ENCODE results near the gene SLC22A23. TPM values are rescaled to one million over a fixed set of nuclear protein-coding genes. Genes with fewer than 3 reads are reported as not detected.

Gene SLC22A23
- total RNA-seq, 1 experiment from 2014 or later, result 6.8 TPM

- H3K23me2 ChIP-seq (ENCODE audit: insufficient read length, low read depth, low read length, poor library complexity, severe bottlenecking), result no peaks in the 10 kb centered on the region
- TF ChIP-seq CTCF (conservative IDR thresholded peaks at IDR 0.05), result no peak
- H4K91ac ChIP-seq (ENCODE audit: insufficient read length, low read depth, low read length), result no peak overlapping the region
- H3K56ac ChIP-seq (ENCODE audit: insufficient read length, low read depth, low read length), result no peak overlapping the region
- no peak overlapping the region for H2BK15ac ChIP-seq (ENCODE audit: low read depth, low read length)
- no peak overlapping the region for H3K27ac ChIP-seq (ENCODE audit: insufficient read length, low read depth, low read length)
- no peak overlapping the region for H3T11ph ChIP-seq (ENCODE audit: low read length)
- H3K36me3 Mint-ChIP-seq (ENCODE audit: insufficient read depth in 1 of 3, low read depth in 3 of 3), result peaks cover 0 to 10% (median 0%) of the 10 kb centered on the region in 3 experiments; a peak in 5 of 7 replicates
- H2AFZ ChIP-seq (ENCODE audit: low read length), result no peak overlapping the region
- H3K27me3 Mint-ChIP-seq (ENCODE audit: low read depth), result no peaks in the 10 kb centered on the region
- H3K18ac ChIP-seq (ENCODE audit: insufficient read length, low read depth, low read length), result no peak overlapping the region
- H4K5ac ChIP-seq (ENCODE audit: insufficient read length, low read depth, low read length), result no peak overlapping the region
- H2BK20ac ChIP-seq (ENCODE audit: low read depth, low read length, poor library complexity, severe bottlenecking), result no peak overlapping the region
- DNase-seq, result no peak
- H2AK5ac ChIP-seq (ENCODE audit: insufficient read length, low read length), result no peak overlapping the region
- H3K9me3 Mint-ChIP-seq, result no peaks in the 10 kb centered on the region
- H3K4ac ChIP-seq (ENCODE audit: low read depth, low read length), result no peak overlapping the region
- H3K27me3 ChIP-seq (ENCODE audit: insufficient read depth, low read length), result no peaks in the 10 kb centered on the region
- no peaks in the 10 kb centered on the region for H3K9me3 ChIP-seq (ENCODE audit: control insufficient read depth, low read depth, low read length)
- H2BK12ac ChIP-seq (ENCODE audit: insufficient read length, low read depth, low read length), result no peak overlapping the region
- H3K9ac ChIP-seq (ENCODE audit: extremely low read depth, insufficient read length, low read length), result no peak overlapping the region
- no peak overlapping the region for H3K27ac Mint-ChIP-seq
- no peak overlapping the region for H3K14ac ChIP-seq (ENCODE audit: insufficient read depth, low read length)
- no peaks in the 10 kb centered on the region; the same call in 1 of the 2 replicates for H3K79me2 ChIP-seq (ENCODE audit: insufficient read depth, low read length)
- H2BK5ac ChIP-seq (ENCODE audit: insufficient read length, low read length), result no peak overlapping the region
- peaks cover 5% of the 10 kb centered on the region for H3K79me1 ChIP-seq (ENCODE audit: insufficient read depth, low read depth, low read length, poor library complexity, severe bottlenecking)
- no peaks in the 10 kb centered on the region for H3K4me1 ChIP-seq (ENCODE audit: insufficient read depth, low read length)
- peaks cover 7 to 14% of the 10 kb centered on the region in 2 experiments for H3K4me1 Mint-ChIP-seq
- no peaks in the 10 kb centered on the region for H4K20me1 ChIP-seq (ENCODE audit: control insufficient read depth, insufficient read depth, insufficient read length)
- H2BK120ac ChIP-seq (ENCODE audit: low read depth, low read length, poor library complexity, severe bottlenecking), result no peak overlapping the region
- WGBS (ENCODE audit: extremely low coverage, insufficient read length, low lambda C conversion rate), result no CpG with 5 or more reads among the region's 9 CpGs
- H3K4me2 ChIP-seq (ENCODE audit: insufficient read depth, insufficient read length, low read length), result no peak overlapping the region
- no peak overlapping the region for H3K23ac ChIP-seq (ENCODE audit: insufficient read length, low read depth, low read length)
- no peak overlapping the region for H3K4me3 Mint-ChIP-seq
- no peak overlapping the region for H4K8ac ChIP-seq (replicated peaks; ENCODE audit: insufficient read length, low read depth, low read length)
Measured at GRCh38 chr6:3384241-3385143, 72.4 kb downstream of the SLC22A23 start.
